Measurements from ENCODE around the gene CENPF. TPM values are rescaled to one million over a fixed set of nuclear protein-coding genes. Genes with fewer than 3 reads are reported as not detected.

The CENPF gene
- total RNA-seq, 3 donors from 2014 or later = 3.5 to 4.6 (median 3.5) TPM

- H3K4me1 Mint-ChIP-seq (ENCODE audit: low read depth) = no peaks in the 10 kb centered on the region
- H3K9me3 Mint-ChIP-seq = peaks cover 5% of the 10 kb centered on the region
- DNase-seq (no peak), ATAC-seq (no peak)
- peaks cover 13% of the 10 kb centered on the region for H3K27me3 Mint-ChIP-seq (ENCODE audit: low read depth)
- H3K36me3 Mint-ChIP-seq (ENCODE audit: insufficient read depth) = no peaks in the 10 kb centered on the region
- H3K4me3 Mint-ChIP-seq = no peak overlapping the region
These were observed 109.7 kb downstream of the CENPF start for GRCh38 chr1:214712737-214713136.

Other genes starting within 250 kb of the CENPF start
- gene PTPN14, start 51.6 kb upstream of the CENPF start, total RNA-seq = 1 to 10 TPM; 1.3 to 3.1 (median 1.8) TPM

Measured in activated T-cell treated with anti-CD3 and anti-CD28 coated beads, Interleukin-2, amount 50 U/mL, for 4 hours (primary cell).